GM19455 (cell line): ENCODE measurements around the gene TPI1.
"Not testable (repeated sequence)": the region's sequence is repeated elsewhere in the genome, so short reads cannot be mapped to it uniquely, and the experiment has no call there.

Source experiments
- ATAC-seq: cut with Tn5 transposase; IDR thresholded peaks from one replicate; pipeline ENCODE4 v1.9.1; 2021; ENCODE audit not compliant: unreplicated experiment

Gene TPI1

GRCh38 chr12:6866920-6867412 is 365 bp upstream of the TPI1 start:
- peak; percentile 11 for ATAC-seq

DNA sequence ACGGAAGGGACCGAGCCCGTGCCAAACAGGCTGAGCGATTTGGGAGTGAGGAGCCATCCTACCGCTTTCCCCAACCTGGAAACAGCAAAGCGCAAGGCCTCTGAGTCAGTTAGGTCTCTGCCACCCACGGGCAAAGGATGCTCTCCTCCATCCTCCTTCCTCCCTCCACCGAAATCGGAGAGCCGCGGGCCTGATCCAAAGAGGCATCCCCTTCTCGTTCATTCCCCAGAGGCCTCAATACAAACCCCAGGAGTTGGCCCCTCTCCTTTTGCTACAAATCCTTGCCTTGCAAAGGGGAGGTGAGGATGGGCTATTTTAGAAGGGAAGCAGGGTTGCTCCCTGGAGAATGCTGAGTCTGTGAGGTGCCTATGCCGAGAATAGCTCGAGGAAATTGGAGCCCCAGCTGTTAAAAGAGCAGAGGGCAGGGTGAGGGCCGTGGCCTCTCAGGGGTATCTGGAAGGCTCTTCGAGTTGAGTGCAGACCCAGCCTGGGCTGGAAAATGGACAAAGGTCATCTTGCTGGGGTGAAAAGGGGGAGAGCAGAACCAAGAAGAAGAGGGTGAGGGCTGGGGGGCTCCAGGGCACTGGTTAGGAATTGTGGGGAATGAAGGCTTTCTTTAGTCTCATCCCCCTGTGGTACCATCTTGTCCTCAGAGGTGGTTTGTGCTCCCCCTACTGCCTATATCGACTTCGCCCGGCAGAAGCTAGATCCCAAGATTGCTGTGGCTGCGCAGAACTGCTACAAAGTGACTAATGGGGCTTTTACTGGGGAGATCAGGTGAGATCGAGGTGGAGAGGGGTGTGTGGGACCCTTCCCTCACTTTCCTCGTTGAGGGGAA is 1.1 kb downstream of the TPI1 start:
- no peak for ATAC-seq

GRCh38 chr12:6869049-6870021 is 2.0 kb downstream of the TPI1 start:
- ATAC-seq, result no peak

GRCh38 chr12:6870304-6870703 is 3.0 kb downstream of the TPI1 start:
- not testable (repeated sequence) for ATAC-seq

- ATAC-seq, result no peak
These were observed 4.0 kb downstream of the TPI1 start for GRCh38 chr12:6871052-6871957.

DNA sequence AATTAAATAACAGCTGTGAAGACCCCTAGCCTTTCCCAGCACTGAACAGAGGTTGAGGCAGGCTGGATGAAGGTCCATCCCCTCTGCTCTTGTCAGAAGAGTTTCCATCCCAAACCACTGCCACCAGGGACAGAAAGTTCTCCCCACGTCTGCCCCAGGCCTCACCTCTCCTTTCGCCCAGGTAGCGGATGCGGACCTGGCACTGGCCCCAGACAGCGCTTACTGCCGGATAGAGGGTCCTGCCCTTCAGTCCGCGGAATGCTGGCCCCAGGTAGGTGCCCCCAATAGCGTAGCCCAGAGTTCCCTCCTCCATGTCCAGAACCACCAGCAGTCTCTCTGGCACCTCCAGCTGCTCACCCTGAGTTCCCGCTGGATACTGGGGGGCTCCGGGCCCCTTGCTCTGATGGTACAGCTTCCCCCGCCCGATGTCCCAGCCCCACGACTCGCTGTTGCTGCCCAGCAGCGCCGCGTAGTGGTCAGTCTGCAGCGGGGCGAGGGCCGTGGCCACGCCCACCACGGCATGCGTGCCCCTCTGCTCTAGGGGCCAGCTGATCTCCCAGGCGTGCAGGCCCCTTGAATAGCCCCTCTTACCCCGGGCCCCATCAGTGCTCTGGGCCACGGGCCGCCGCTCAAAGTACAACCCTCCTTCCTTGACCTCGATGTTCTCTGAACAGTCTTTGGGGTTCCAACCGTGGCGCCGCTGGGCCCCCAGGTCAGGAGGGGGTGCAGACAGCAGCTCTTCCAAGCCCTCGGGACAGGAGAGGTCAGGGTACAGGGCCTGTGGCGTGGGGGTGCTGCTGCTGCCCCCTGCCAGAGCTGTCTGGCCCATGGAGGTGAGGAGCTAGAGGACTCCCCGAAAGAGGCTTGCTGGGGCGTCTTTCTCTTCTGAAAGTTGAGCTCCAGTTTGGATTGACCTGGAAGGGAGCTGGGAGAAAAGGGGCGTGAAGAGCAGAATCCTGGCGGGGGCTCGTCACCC is 5.0 kb downstream of the TPI1 start:
- ATAC-seq, result no peak

- ATAC-seq, result peak; percentile 72
These were observed 6.0 kb downstream of the TPI1 start, which contains the start of gene SPSB2 for GRCh38 chr12:6873094-6874014. Gene SPSB2, minus strand, starts transcription at chr12:6873303. Its CDS starts 402 bp downstream, at chr12:6872901.

DNA sequence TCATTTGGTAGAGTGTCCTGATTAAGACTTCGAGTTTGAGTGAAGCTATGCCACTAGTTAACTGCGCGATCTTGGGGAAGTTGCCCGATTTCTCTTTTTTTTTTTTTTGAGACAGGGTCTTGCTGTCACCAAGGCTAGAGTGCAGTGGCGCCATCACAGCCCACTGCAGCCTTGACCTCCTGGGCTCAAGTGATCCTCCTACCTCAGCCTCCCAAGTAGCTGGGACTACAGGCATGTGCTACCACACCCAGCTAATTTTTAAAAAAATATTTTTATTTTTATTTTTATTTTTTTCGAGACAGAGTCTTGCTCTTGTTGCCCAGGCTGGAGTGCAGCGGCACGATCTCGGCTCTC is 6.7 kb downstream of the TPI1 start:
- not testable (repeated sequence) for ATAC-seq

GRCh38 chr12:6879824-6880223 is 12.5 kb downstream of the TPI1 start:
- not testable (repeated sequence) for ATAC-seq

- no peak for ATAC-seq
These were observed 15.9 kb downstream of the TPI1 start for GRCh38 chr12:6883252-6883651.

- ATAC-seq, result no peak
These were observed 16.4 kb downstream of the TPI1 start for GRCh38 chr12:6883683-6884082.

GRCh38 chr12:6884539-6884938 is 17.2 kb downstream of the TPI1 start:
- ATAC-seq, result no peak

DNA sequence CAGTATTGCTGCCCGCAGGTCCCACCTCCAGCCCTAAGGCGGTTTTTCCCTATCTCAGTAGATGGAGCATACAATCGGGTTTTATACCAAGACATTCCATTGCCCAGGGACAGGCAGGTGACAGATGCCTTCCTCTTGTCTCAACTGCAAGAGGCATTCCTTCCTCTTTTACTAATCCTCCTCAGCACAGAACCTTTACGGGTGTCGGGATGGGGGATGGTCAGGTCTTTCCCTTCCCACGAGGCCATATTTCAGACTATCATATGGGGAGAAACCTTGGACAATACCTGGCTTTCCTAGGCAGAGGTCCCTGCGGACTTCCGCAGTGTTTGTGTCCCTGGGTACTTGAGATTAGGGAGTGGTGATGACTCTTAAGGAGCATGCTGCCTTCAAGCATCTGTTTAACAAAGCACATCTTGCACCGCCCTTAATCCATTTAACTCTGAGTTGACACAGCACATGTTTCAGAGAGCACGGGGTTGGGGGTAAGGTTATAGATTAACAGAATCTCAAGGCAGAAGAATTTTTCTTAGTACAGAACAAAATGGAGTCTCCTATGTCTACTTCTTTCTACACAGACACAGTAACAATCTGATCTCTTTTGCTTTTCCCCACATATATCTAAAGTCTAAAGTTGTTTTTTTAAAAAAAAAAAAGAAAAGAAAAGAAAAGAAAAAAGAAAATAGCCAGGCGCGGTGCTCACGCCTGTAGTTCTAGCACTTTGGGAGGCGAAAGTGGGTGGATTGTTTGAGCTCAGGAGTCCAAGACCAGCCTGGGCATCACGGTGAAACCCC is 19.1 kb downstream of the TPI1 start:
- ATAC-seq, result not testable (repeated sequence)

GRCh38 chr12:6887460-6887859 is 20.1 kb downstream of the TPI1 start:
- no peak for ATAC-seq

DNA sequence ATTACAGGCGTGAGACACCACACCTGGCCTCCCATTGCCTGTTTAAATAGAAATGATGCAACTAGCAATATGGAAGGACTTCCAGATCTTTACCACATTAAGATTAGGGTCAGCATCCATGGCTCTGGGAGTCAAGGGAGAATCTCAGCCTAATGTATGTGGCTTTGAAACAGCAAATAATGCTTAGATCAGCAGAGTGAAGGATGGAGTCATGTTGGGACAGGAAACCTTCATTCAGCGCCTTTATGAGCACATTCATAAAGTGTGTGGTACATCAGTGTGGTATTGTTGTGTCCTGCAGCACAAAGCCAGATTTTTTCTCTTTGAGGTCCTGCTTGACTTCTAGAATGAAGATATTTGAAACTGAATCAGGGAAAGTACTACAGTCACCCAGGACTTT is 21.0 kb downstream of the TPI1 start:
- ATAC-seq, result no peak

- ATAC-seq, result not testable (repeated sequence)
These were observed 21.5 kb downstream of the TPI1 start for GRCh38 chr12:6888794-6889193.

GRCh38 chr12:6889775-6890573 is 22.6 kb downstream of the TPI1 start:
- not testable (repeated sequence) for ATAC-seq
